HEK293 (cell line): ENCODE data around the gene QSER1.
A peak's percentile ranks its signal among the peaks of the same experiment; 100 is the strongest.

ENCODE experiments used
- CTCF ChIA-PET: fragments of 350-600 bp; formaldehyde crosslinking; extraction: SDS; loops from one replicate; lab custom pipeline; 2021; ENCODE audit warnings: antibody characterized with exemption; lab: Yijun Ruan, JAX
- POLR2A ChIA-PET: fragments of 300-600 bp; formaldehyde crosslinking; extraction: SDS; loops from one replicate; lab custom pipeline; 2020; ENCODE audit warnings: antibody characterized with exemption, inconsistent platforms; lab: Yijun Ruan, JAX
- H3K27ac ChIP-seq: fragments of 200-500 bp; sonication (Bioruptor generic); 2 replicates; pipeline ENCODE4 v1.5.1; 2014; ENCODE audit warnings: low read depth, low read length, control low read depth, inconsistent platforms; ENCODE audit errors: extremely low read depth
- H3K36me3 ChIP-seq, 2 experiments: fragments of 200-500 bp in 1 of 2; sonication (Bioruptor generic) in 1 of 2; 1 replicate in 1 of 2; 2 replicates in 1 of 2; pipeline ENCODE4 v1.5.1; 2014 to 2017; ENCODE audit warnings: inconsistent platforms in 2 of 2, low read length in 2 of 2; ENCODE audit not compliant: control insufficient read depth in 2 of 2, insufficient read depth in 1 of 2
- H3K4me1 ChIP-seq: fragments of 200-500 bp; sonication (Bioruptor generic); 2 replicates; pipeline ENCODE4 v1.5.1; 2014; ENCODE audit warnings: mild to moderate bottlenecking, low read length, inconsistent platforms; ENCODE audit not compliant: control insufficient read depth, insufficient read depth
- H3K4me3 ChIP-seq: 2 replicates; pipeline ENCODE4 v1.5.1; 2011; ENCODE audit warnings: low read depth, mild to moderate bottlenecking, control low read depth, low read length, moderate library complexity
- H3K9me3 ChIP-seq: fragments of 200-500 bp; sonication (Bioruptor generic); 2 replicates; pipeline ENCODE4 v1.5.1; 2014; ENCODE audit warnings: low read depth, low read length, inconsistent platforms; ENCODE audit not compliant: control insufficient read depth, insufficient read depth
- EGR2 ChIP-seq: fragments of 450-650 bp; formaldehyde crosslinking; IDR thresholded peaks from 2 replicates; pipeline ENCODE4 v1.5.1; 2016; ENCODE audit warnings: low read depth, missing biosample characterization, missing genetic modification characterization
- GLI4 ChIP-seq: fragments of 450-650 bp; formaldehyde crosslinking; IDR thresholded peaks from 2 replicates; pipeline ENCODE4 v1.5.1; 2016; ENCODE audit warnings: missing biosample characterization, missing genetic modification characterization
- KLF16 ChIP-seq: fragments of 450-650 bp; formaldehyde crosslinking; IDR thresholded peaks from 2 replicates; pipeline ENCODE4 v1.5.1; 2017; ENCODE audit warnings: missing biosample characterization, missing genetic modification characterization
- KLF9 ChIP-seq: fragments of 450-650 bp; formaldehyde crosslinking; IDR thresholded peaks from 2 replicates; pipeline ENCODE4 v1.5.1; 2016; ENCODE audit warnings: missing biosample characterization, missing genetic modification characterization, low read depth
- OSR2 ChIP-seq: fragments of 450-650 bp; formaldehyde crosslinking; IDR thresholded peaks from 2 replicates; pipeline ENCODE4 v1.5.1; 2016; ENCODE audit warnings: missing biosample characterization, missing genetic modification characterization
- SALL2 ChIP-seq: fragments of 450-650 bp; formaldehyde crosslinking; IDR thresholded peaks from 2 replicates; pipeline ENCODE4 v1.5.0; 2017; ENCODE audit warnings: missing biosample characterization, mild to moderate bottlenecking, missing genetic modification characterization, borderline replicate concordance
- SP2 ChIP-seq: fragments of 450-650 bp; formaldehyde crosslinking; IDR thresholded peaks from 2 replicates; pipeline ENCODE4 v1.5.1; 2016; ENCODE audit warnings: missing biosample characterization, missing genetic modification characterization
- ZBTB8A ChIP-seq: fragments of 450-650 bp; formaldehyde crosslinking; IDR thresholded peaks from 2 replicates; pipeline ENCODE4 v1.5.1; 2016; ENCODE audit warnings: missing biosample characterization, missing genetic modification characterization
- ZIC2 ChIP-seq: fragments of 450-650 bp; formaldehyde crosslinking; IDR thresholded peaks from 2 replicates; pipeline ENCODE4 v1.5.1; 2016; ENCODE audit warnings: missing biosample characterization, missing genetic modification characterization
- ZNF366 ChIP-seq: fragments of 450-650 bp; formaldehyde crosslinking; conservative IDR thresholded peaks from 2 replicates; pipeline ENCODE4 v1.5.1; 2016; ENCODE audit warnings: missing biosample characterization, missing genetic modification characterization
- ZNF433 ChIP-seq: fragments of 450-650 bp; formaldehyde crosslinking; IDR thresholded peaks from 2 replicates; pipeline ENCODE4 v1.5.1; 2016; ENCODE audit warnings: missing biosample characterization, missing genetic modification characterization, low read depth
- ZNF529 ChIP-seq: fragments of 450-650 bp; formaldehyde crosslinking; IDR thresholded peaks from 2 replicates; pipeline ENCODE4 v1.5.1; 2017; ENCODE audit warnings: missing genetic modification characterization, missing biosample characterization; ENCODE audit not compliant: insufficient replicate concordance
- ZNF776 ChIP-seq: fragments of 450-650 bp; formaldehyde crosslinking; IDR thresholded peaks from 2 replicates; pipeline ENCODE4 v1.5.0; 2017; ENCODE audit warnings: missing biosample characterization, missing genetic modification characterization, borderline replicate concordance
- ZSCAN30 ChIP-seq: fragments of 450-650 bp; IDR thresholded peaks from 2 replicates; pipeline ENCODE4 v1.5.1; 2018; ENCODE audit warnings: missing biosample characterization, mild to moderate bottlenecking, missing genetic modification characterization, moderate library complexity
- TF ChIP-seq, protein P1 (sequence below): fragments of 450-650 bp; formaldehyde crosslinking; conservative IDR thresholded peaks from 2 replicates; pipeline ENCODE4 v1.5.1; 2016; ENCODE audit warnings: low read depth, missing biosample characterization, missing genetic modification characterization
- TF ChIP-seq, protein P2 (sequence below): fragments of 450-650 bp; formaldehyde crosslinking; IDR thresholded peaks from 2 replicates; pipeline ENCODE4 v1.5.1; 2016; ENCODE audit warnings: missing biosample characterization, missing genetic modification characterization
- TF ChIP-seq, protein P3 (sequence below): fragments of 450-650 bp; formaldehyde crosslinking; IDR thresholded peaks from 2 replicates; pipeline ENCODE4 v1.5.1; 2017; ENCODE audit warnings: missing biosample characterization, missing genetic modification characterization
- TF ChIP-seq, protein P4 (sequence below): fragments of 450-650 bp; formaldehyde crosslinking; IDR thresholded peaks from 2 replicates; pipeline ENCODE4 v1.5.1; 2016; ENCODE audit warnings: missing biosample characterization, missing genetic modification characterization
- TF ChIP-seq, protein P5 (sequence below): fragments of 450-650 bp; formaldehyde crosslinking; IDR thresholded peaks from 2 replicates; pipeline ENCODE4 v1.5.1; 2016; ENCODE audit warnings: missing biosample characterization, missing genetic modification characterization
- TF ChIP-seq, protein P6 (sequence below): fragments of 450-650 bp; formaldehyde crosslinking; IDR thresholded peaks from 2 replicates; pipeline ENCODE4 v1.5.1; 2016; ENCODE audit warnings: missing biosample characterization, missing genetic modification characterization, low read depth
- TF ChIP-seq, protein P7 (sequence below): fragments of 450-650 bp; formaldehyde crosslinking; IDR thresholded peaks from 2 replicates; pipeline ENCODE4 v1.5.1; 2016; ENCODE audit warnings: missing biosample characterization, missing genetic modification characterization

QSER1 gene

DNA sequence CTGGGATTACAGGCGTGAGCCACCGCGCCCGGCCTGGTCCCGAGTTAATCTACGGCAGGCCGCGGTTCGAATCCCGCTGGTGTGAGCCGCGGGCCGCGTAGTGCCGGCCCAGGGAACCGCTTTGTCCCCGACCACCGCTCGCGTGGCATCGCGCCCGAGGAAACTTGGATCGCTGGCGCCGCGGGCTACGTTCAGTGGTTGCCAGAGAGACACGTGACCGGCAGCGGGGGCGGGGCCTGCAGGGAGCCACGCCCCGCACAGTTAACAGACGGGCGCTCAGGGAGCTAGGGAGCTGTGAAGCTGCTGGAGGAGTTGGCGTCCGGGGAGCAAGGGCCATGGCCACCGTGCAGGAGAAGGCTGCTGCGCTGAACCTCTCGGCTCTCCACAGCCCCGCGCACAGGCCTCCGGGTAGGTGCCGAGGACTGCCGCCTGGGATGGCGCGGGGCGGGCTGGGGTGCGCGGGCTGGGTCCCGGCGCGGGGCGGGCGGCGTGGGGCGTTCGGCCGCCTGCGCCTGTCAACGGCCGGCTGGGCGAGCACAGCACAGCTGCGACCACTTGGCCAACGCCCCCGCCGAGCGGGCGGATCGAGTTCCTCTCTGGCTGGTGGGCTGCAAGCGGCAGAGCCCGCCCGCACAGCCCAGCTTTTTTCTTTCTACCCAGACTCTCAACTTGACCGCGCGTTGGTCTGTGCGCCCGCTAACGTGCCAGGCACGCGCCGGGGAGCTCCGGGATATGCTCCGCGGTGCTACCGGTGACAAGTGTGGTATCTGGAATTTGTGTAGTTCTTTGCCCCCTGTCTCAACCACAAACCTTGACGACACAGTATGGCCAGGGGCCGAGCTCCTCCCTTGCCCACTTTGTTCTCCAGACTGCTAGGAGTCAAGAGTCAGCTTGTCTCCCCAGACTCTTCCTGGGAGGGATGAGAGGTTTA, 123.3 kb downstream of the QSER1 start, which contains the start of gene DEPDC7:
DEPDC7 (plus strand) TSS at position 258 of the 931 bp plus-strand sequence; CDS start at position 336, 78 bp downstream.
- POLR2A ChIA-PET: interaction anchor here (0.6 to 3.2 kb wide), 11 partner anchors 9 to 721 kb away, joined by 3 to 47 read pairs (median 3); partner anchors contain the start of genes CD59, QSER1 and TCP11L1
- Histone ChIP-seq H3K27ac (peak within 1 kb of the TSS; percentile 25; the same call in 1 of the 2 replicates), H3K4me3 (peak within 1 kb of the TSS; percentile 81), H3K9me3 (no peaks in the 10 kb centered on the region), H3K4me1 (no peaks in the 10 kb centered on the region), H3K36me3 (no peaks in the 10 kb centered on the region)
- CTCF ChIA-PET: interaction anchor here (0.5 to 1.9 kb wide), 10 partner anchors 9 to 388 kb away, joined by 3 to 10 read pairs (median 3); partner anchors contain the start of gene TCP11L1
- no peak for TF ChIP-seq SALL2 (tag by site-specific recombination)
- TF ChIP-seq, protein P1, sequence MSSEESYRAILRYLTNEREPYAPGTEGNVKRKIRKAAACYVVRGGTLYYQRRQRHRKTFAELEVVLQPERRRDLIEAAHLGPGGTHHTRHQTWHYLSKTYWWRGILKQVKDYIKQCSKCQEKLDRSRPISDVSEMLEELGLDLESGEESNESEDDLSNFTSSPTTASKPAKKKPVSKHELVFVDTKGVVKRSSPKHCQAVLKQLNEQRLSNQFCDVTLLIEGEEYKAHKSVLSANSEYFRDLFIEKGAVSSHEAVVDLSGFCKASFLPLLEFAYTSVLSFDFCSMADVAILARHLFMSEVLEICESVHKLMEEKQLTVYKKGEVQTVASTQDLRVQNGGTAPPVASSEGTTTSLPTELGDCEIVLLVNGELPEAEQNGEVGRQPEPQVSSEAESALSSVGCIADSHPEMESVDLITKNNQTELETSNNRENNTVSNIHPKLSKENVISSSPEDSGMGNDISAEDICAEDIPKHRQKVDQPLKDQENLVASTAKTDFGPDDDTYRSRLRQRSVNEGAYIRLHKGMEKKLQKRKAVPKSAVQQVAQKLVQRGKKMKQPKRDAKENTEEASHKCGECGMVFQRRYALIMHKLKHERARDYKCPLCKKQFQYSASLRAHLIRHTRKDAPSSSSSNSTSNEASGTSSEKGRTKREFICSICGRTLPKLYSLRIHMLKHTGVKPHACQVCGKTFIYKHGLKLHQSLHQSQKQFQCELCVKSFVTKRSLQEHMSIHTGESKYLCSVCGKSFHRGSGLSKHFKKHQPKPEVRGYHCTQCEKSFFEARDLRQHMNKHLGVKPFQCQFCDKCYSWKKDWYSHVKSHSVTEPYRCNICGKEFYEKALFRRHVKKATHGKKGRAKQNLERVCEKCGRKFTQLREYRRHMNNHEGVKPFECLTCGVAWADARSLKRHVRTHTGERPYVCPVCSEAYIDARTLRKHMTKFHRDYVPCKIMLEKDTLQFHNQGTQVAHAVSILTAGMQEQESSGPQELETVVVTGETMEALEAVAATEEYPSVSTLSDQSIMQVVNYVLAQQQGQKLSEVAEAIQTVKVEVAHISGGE (tag by site-specific recombination): no peak
- TF ChIP-seq ZNF529 (tag by site-specific recombination): no peak
- peak; percentile 58 for TF ChIP-seq EGR2
- peak; percentile 59 for TF ChIP-seq SP2 (tag by site-specific recombination)
- TF ChIP-seq ZNF366 (tag by site-specific recombination): no peak
- TF ChIP-seq ZIC2 (tag by site-specific recombination): peak; percentile 84
- TF ChIP-seq, protein P2, sequence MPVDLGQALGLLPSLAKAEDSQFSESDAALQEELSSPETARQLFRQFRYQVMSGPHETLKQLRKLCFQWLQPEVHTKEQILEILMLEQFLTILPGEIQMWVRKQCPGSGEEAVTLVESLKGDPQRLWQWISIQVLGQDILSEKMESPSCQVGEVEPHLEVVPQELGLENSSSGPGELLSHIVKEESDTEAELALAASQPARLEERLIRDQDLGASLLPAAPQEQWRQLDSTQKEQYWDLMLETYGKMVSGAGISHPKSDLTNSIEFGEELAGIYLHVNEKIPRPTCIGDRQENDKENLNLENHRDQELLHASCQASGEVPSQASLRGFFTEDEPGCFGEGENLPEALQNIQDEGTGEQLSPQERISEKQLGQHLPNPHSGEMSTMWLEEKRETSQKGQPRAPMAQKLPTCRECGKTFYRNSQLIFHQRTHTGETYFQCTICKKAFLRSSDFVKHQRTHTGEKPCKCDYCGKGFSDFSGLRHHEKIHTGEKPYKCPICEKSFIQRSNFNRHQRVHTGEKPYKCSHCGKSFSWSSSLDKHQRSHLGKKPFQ (tag by site-specific recombination): peak; percentile 73
- TF ChIP-seq, protein P3, sequence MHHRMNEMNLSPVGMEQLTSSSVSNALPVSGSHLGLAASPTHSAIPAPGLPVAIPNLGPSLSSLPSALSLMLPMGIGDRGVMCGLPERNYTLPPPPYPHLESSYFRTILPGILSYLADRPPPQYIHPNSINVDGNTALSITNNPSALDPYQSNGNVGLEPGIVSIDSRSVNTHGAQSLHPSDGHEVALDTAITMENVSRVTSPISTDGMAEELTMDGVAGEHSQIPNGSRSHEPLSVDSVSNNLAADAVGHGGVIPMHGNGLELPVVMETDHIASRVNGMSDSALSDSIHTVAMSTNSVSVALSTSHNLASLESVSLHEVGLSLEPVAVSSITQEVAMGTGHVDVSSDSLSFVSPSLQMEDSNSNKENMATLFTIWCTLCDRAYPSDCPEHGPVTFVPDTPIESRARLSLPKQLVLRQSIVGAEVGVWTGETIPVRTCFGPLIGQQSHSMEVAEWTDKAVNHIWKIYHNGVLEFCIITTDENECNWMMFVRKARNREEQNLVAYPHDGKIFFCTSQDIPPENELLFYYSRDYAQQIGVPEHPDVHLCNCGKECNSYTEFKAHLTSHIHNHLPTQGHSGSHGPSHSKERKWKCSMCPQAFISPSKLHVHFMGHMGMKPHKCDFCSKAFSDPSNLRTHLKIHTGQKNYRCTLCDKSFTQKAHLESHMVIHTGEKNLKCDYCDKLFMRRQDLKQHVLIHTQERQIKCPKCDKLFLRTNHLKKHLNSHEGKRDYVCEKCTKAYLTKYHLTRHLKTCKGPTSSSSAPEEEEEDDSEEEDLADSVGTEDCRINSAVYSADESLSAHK: no peak
- TF ChIP-seq, protein P4, sequence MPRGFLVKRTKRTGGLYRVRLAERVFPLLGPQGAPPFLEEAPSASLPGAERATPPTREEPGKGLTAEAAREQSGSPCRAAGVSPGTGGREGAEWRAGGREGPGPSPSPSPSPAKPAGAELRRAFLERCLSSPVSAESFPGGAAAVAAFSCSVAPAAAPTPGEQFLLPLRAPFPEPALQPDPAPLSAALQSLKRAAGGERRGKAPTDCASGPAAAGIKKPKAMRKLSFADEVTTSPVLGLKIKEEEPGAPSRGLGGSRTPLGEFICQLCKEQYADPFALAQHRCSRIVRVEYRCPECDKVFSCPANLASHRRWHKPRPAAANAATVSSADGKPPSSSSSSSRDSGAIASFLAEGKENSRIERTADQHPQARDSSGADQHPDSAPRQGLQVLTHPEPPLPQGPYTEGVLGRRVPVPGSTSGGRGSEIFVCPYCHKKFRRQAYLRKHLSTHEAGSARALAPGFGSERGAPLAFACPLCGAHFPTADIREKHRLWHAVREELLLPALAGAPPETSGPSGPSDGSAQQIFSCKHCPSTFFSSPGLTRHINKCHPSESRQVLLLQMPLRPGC (tag by site-specific recombination): 0 out of 2 replicates have a peak, but pooled peaks have one; percentile 17
- TF ChIP-seq ZBTB8A (tag by site-specific recombination): peak; percentile 77
- TF ChIP-seq, protein P5, sequence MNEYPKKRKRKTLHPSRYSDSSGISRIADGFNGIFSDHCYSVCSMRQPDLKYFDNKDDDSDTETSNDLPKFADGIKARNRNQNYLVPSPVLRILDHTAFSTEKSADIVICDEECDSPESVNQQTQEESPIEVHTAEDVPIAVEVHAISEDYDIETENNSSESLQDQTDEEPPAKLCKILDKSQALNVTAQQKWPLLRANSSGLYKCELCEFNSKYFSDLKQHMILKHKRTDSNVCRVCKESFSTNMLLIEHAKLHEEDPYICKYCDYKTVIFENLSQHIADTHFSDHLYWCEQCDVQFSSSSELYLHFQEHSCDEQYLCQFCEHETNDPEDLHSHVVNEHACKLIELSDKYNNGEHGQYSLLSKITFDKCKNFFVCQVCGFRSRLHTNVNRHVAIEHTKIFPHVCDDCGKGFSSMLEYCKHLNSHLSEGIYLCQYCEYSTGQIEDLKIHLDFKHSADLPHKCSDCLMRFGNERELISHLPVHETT (tag by site-specific recombination): no peak
- TF ChIP-seq GLI4 (tag by site-specific recombination): no peak
- TF ChIP-seq, protein P6, sequence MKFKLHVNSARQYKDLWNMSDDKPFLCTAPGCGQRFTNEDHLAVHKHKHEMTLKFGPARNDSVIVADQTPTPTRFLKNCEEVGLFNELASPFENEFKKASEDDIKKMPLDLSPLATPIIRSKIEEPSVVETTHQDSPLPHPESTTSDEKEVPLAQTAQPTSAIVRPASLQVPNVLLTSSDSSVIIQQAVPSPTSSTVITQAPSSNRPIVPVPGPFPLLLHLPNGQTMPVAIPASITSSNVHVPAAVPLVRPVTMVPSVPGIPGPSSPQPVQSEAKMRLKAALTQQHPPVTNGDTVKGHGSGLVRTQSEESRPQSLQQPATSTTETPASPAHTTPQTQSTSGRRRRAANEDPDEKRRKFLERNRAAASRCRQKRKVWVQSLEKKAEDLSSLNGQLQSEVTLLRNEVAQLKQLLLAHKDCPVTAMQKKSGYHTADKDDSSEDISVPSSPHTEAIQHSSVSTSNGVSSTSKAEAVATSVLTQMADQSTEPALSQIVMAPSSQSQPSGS (tag by site-specific recombination): no peak
- TF ChIP-seq, protein P7, sequence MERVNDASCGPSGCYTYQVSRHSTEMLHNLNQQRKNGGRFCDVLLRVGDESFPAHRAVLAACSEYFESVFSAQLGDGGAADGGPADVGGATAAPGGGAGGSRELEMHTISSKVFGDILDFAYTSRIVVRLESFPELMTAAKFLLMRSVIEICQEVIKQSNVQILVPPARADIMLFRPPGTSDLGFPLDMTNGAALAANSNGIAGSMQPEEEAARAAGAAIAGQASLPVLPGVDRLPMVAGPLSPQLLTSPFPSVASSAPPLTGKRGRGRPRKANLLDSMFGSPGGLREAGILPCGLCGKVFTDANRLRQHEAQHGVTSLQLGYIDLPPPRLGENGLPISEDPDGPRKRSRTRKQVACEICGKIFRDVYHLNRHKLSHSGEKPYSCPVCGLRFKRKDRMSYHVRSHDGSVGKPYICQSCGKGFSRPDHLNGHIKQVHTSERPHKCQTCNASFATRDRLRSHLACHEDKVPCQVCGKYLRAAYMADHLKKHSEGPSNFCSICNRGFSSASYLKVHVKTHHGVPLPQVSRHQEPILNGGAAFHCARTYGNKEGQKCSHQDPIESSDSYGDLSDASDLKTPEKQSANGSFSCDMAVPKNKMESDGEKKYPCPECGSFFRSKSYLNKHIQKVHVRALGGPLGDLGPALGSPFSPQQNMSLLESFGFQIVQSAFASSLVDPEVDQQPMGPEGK (tag by site-specific recombination): 0 out of 2 replicates have a peak, but pooled peaks have one; percentile 13
- TF ChIP-seq KLF16 (tag by site-specific recombination): peak; percentile 47; the same call in 1 of the 2 replicates
- TF ChIP-seq ZNF433: no peak
- TF ChIP-seq KLF9 (tag by site-specific recombination): peak; percentile 77
- TF ChIP-seq ZSCAN30 (tag by site-specific recombination): no peak
- TF ChIP-seq OSR2: peak; percentile 88
- TF ChIP-seq ZNF776 (tag by site-specific recombination): no peak
